HG03135 (cell line): ENCODE measurements around the gene NEURL1B.
"Not testable (repeated sequence)": the region's sequence is repeated elsewhere in the genome, so short reads cannot be mapped to it uniquely, and the experiment has no call there.

ENCODE experiments used
- ATAC-seq: cut with Tn5 transposase; IDR thresholded peaks from one replicate; pipeline ENCODE4 v1.9.1; 2021; ENCODE audit warnings: mild to moderate bottlenecking, moderate library complexity; ENCODE audit not compliant: unreplicated experiment

The NEURL1B gene

DNA sequence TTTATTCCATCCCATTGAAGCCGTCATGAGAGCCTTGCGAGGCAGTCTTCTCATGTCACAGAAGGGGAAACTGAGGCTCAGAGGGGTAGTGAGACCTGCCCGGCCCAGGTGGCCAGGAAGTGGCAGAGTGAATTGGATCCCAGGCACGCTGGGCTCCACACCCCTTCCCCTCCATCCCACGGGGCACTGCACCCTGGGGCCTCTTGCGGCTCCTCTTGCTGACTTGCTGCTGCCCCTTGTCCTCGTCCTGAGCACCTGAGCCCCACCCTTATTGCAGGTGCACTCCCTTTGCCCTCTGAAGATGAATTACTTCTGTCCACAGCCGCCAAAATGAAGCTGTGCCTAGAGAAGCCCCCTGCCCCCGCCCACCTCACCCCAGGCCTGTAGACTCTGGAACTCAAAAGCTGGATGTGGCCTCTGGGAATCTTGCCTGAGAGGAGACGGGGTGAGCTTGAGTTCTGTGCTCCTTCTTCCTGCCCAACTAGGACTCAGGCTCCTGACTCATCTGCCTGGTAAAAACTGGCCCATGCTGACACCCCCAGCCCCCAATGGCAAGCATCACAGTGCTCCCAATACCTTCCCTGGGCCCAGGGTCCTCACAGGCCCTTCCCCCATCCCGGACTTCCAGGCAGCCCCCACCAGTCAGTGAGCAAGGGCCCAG, 6.4 kb downstream of the NEURL1B start:
- no peak for ATAC-seq

DNA sequence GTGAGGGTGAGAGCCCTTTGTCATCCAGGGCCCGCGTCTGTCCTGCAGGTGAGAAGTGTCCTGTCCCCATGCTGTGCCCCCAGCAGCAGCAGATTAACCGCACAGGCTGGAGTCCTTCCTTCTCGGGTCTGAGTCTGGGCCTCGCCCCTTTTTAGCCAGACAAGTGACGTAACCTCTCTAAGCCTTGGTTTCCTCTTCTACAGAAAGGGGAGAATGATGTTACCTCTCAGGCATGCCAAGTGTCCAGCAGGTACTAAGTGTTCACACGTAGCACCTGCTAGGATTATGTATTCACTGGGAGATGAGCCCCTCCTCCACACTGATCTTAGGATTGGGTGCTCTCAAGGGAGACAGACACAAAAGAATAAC, 6.9 kb downstream of the NEURL1B start:
- no peak for ATAC-seq

DNA sequence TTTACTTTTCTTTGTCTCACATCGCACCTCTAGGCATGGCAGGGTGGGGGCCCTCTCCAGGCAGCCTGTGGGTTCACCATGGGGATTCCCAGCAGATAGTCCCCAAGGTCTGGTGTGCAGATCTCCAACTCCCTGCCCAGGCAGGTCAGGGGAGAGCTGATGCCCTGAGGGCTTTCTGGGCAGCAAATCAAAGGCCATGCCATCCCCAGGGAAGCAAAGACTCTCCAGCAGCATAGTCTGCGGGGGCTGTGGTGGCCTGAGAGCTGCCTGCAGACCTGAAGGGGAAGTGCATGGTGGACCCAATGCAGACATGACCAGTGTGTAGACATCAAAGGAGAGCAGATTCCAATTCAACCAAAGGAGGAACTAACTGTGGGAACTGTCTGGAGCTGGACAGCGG, 7.7 kb downstream of the NEURL1B start:
- no peak for ATAC-seq

DNA sequence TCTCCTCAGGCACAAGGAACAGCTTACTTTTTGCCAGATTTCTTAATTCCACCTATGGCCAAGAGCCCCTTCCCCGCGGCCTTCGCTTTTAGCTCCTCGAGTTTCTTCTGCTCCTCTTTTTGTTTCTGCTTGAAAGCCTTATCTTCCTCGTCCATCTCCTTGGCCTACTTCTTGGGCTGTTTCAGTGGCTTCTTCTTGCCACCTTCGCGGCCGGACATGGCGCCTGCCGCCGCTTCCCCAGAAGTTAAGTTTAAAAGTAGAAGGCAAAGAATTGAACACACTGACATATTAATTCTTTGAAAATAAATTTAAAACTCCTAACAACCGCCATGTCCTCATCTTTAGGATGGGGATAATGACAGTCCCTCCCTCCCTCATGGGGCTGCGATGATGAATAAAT, 15.4 kb downstream of the NEURL1B start:
- not testable (repeated sequence) for ATAC-seq

DNA sequence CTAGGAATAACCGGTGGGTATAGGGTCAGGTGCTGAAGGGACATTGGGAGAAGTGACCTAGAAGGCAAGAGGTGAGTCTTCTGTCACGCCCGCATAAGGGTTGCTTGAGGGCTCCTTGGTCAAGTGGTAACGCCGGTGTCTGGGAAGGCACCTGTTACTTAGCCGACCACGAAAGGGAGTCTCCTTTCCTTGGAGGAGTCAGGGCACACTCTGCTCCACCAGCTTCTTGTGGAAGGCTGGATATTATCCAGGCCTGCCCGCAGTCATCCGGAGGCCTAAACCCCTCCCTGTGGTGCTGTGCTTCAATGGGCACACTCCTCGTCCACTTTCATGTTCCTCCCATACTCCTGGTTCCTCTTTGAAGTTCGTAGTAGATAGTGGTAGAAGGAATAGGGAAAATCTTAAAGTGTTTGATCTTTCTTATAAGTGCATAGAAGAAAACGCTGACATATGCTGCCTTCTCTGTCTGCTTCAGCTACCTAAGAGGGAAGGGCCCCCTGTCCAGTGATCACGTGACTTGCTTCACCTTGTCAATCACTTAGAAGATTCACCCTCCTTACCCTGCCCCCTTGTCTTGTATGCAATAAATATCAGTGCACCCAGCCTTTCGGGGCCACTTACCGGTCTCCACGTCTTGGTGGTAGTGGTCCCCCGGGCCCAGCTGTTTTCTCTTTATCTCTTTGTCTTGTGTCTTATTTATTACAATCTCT, 16.6 kb downstream of the NEURL1B start:
- ATAC-seq = not testable (repeated sequence)

DNA sequence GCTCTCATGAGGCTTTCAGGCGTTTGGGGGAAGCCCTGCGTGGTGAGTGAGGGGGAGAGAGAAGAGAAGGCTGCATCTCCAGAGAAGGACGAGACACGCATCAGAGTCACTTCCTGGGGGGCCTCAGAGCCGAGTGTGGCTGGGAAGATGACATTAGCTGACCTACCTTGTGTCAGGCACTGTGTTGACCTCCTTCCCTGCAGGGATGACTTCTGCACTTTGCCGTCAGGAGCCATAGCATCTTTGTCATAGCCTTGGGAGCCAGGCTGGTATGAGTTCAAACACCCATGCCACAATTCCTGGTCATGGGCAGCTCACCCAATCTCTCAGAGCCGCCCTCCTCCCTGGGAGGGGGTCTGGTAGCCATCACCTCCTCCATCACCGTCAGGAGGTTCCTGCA, 17.3 kb downstream of the NEURL1B start:
- ATAC-seq = no peak

DNA sequence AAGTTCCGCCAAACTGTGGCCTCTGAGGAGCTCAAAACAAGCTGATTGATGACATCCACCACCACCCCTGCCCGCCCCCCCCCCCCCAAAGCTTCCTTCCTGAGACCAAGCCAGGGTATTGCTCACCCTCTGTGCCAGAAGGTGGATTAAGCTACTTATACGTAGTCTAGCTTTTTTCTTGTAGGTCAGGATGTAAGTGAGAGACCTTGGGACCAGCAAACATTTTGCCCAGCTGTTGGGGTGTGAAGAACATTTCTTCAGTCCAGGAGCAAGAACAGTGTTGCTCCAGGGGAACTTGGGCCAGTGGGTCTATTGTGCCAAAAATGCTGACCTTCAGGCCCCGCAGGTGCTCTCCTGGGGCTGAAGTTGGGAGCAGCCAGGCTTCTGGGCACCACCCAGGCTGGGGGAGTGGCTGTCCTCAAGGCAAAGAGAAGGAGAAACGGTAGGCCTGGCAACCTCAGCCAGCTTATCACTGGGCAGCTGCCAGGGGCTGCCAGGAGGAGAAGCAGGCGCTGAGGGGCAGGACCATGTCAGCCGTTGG, 18.0 kb downstream of the NEURL1B start:
- ATAC-seq = no peak

DNA sequence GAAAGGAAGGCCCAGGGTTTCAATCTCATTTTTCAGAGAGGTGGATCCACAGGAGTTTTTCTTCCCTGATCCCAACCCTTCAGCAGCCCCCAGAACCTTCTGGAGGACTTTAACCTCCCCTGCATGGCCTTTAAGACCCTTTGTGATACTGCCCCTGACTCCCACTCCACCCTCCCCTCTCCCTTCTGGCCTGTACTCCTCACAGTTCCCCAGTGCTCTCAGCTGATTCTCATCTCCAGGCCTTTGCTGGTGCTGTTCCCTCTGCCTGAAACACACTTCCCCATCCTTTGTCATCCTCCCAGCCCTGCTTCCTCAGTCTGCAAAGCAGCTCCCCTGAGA, 18.5 kb downstream of the NEURL1B start:
- no peak for ATAC-seq

DNA sequence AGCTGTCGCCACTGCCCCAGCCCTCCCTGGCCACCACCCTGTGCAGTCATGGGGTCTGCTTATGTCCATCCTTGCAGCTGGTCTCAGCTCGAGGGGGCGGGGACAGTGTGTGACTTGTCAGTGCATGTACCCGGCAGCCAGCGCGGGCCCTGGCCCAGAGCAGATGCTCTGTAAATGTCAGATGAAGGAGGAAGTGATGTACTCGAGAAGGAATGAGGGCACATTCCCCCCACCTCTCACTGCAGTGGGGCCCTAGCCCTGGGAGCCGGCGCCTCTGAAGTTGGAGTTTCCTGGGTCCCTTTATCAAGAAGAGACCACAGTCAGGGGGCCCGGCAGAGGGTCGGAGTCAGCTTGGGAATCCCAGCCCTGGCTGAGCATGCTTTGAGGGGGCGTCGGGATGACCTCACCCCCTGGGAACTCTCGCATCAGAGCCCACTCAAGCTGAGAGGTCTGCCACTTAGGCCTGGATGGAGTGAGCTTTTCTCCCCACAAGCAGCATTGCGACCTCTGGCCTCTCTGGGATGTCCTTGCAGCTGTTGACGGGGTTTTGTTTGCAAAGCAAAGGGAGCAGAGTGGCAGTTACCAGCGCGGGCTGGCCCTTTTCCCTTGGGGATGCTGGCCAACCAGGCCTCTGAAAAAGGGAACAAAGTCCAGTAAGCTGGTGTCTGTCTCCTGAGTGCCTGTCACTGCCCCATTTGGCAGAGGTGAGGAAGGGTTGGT, 19.0 kb downstream of the NEURL1B start:
- ATAC-seq = no peak

DNA sequence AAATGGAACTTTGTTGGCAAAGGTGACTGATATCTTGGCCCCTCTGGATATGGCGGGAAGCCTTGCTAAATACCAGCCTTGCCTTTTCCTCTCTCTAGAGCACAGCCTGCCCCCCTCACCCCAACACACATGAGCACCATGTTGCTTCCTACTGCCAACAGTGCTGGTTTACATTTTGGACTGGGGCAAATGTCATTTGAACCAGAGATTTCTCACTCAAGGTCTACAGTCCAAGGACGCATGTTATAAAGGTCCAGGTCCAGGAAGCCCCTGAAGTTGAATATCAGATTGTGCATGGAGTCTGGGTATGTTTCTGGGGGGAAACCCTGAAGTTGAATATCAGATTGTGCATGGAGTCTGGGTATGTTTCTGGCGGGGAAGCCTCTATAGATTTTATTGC, 19.9 kb downstream of the NEURL1B start:
- ATAC-seq = no peak

DNA sequence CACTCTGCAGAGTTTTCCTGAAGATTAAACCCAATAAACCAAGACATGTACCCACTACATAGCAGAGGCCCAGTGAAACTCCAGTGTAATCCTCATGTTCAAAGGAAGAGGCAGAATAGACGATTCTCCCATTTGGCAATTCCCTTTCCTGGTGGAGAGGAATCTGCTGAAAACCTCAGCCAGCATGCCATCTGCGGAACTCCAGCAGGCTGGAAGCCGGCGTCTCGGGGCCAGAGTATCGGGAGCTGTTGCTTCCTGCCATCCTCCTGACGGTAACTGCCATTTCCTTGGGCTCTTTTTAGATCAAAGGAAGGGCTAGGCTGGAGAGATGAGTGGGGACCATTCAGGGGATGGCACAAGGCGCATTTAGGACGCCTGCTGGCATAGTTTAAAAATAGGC, 20.5 kb downstream of the NEURL1B start:
- ATAC-seq = no peak

DNA sequence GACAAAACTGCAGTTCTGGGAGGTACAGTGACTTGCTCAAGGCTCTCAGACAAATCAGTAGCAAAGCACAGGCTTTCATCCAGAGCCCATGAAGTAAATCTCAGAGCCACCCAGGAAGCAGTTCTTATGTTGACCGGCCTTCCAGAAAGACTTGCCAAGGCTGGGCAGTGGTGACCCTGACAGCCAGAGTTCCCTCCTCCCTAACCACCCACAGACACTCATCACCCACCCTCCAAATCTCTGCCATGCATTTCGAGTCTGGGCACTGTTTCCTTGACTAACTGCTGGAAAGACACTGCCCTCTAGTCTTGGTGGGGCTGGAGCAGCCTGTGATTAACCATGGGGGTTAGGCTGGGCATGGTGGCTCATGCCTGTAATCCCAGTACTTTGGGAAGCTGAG, 21.5 kb downstream of the NEURL1B start:
- no peak for ATAC-seq

DNA sequence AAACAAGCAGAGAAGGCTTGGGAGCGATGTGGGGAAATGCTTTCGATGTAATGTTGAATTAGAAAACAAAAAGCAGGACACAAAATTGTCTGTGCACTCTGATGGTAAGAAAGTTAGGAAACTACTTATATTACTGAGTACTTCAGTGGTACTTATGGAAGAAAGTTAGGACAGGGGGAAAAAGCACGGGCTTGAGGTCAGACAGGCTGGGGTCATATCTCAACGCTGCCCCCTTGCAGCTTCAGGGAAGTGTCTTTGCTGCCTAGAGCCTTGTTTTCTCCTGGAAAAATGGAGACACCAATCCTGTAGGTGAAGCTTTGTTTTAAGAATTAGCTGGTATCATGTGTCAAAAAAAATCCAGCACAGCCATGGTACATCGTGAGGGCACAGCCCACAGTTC, 23.0 kb downstream of the NEURL1B start:
- no peak for ATAC-seq

DNA sequence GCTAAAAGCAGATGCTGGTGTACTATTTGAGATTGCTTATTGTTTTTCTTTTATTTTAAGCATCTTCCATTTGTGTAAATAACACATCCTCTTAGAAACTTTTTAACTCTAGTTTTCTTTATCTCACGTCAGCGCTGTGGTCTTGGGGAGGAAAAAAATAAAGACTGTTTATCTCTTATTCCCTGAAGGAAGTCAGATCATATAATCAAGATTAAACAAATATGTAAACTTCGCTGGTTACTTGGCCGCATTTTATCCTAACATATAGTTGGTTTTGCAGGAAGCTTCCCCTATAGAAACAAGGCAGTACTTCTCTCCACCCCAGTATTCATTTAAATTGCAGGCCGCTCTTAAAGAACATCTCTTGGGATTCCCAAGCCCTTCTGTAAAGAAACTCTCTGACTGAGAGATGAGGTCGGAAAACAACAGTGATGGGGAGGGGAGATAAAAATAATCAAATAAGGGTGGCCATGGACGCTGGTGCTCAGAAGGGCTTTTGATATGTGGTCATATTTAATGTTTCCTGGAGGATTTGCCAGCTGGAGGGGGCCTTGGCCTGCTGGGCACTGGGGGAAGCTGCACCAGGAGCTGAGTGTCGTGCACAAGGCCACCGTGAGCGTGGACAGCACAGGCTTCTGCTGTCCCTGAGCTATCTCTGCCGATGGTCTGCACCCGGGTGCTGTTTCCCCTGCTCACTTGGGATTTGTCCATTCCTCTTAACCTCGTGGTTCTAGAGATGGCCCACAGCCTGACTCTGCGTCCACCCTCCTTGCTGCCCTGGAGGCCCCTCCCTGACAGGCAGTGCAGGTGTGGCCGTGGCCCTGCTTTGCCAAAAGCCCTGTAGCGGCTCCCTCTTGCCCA, 23.8 kb downstream of the NEURL1B start:
- ATAC-seq = no peak

DNA sequence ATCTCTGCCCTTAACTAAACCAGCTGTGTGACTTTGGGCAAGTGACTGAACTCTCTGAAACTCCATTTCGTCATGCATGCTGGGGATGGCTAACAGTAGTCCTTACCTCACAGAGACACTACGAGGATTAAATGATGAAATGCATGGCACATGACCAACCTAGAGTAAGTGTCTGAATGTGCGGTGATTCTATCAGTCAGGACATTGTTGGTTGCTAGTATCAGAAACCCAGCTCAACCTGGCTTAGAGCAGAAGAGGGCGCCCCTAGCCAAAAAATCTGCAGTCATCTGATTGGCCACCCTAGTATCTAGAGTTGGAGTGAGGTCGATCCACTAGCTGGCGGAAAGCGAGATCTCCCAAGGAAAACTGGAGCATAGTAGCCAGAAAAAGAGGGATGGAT, 25.2 kb downstream of the NEURL1B start:
- no peak for ATAC-seq

DNA sequence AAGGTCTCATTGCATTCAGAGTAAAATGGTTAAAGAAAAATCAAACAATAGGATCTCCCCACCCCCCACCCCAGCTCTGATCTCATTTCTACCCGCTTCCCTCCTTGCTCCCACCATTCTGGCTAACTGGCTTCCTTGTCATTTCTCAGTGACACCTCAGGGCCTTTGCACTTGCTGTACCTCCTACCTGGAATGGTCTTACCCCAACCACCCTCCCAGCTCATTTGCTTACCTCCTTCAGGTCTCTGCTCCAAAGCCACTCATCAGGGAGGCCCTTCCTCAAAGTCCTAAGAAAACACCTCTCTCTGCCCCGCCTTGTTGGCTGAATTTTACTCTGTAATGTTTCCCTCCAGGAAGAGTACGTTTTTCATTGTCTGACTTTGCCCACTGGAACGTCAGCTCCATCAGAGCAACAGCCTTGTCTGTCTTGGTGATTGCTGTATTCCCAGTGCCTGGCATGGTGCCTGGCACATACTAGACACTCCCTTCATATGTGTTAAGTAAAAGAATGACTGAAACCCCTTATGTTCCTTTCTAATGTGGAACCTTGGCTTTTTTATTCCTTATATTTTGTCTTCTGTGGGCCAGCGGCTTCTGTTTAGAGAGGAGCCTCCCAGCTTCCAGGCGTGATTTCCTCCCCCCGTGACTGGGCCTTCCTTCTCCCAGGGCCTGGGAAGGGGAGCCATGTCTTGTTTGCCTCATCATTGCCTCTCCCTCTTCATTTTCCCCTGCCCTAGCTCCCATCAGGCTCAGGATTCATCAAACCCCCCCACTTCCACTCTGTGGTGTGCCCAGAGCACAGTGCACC, 26.9 kb downstream of the NEURL1B start:
- no peak for ATAC-seq

DNA sequence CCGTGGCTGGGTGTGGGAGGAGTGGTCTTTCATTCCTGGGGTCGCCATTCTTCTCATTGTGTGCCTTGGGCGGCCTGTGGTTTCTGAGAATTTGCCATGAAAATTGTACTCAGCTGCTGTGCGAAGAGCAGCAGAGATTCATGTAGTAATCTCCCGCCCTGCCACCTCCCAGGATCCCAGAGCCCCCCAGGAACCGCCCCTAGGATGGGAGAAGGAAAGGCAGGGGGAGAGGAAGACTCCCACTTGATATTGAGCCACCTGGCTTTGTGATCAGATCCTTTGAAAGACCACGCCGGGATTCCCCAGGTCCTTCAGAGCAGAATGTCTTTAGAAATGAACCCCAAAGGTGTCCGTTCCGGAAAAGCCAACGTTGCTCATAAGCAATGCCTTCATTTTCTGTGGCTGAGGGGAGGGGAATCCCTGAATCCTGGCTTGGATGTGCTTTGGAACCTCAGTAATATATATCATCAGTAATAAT, 27.6 kb downstream of the NEURL1B start:
- no peak for ATAC-seq

DNA sequence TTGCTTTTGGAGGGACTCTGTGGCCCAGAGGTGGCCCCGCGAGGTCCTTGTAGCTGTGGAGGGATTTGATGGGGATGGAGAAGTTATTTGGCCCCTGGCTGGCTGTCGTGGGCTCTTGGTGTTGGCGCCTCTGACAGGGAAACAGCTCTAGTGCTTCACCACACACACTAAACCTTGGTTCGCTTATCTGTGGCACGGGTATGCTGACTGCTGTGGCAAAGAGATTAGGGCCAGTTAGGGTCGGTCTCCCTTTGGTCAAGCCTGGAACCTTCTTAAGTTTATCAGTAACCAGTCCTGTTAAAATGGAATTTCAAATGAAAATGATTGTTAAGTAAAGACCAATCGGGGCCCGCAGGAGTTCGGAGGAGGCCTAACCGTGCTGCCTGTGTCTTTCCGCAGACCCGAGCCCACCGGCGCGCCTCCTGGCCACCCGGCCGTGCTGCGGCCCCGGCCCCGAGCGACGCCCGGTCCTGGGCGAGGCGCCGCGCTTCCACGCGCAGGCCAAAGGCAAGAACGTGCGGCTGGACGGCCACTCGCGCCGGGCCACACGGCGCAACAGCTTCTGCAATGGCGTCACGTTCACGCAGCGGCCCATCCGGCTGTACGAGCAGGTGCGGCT, 28.4 kb downstream of the NEURL1B start:
- ATAC-seq = no peak

DNA sequence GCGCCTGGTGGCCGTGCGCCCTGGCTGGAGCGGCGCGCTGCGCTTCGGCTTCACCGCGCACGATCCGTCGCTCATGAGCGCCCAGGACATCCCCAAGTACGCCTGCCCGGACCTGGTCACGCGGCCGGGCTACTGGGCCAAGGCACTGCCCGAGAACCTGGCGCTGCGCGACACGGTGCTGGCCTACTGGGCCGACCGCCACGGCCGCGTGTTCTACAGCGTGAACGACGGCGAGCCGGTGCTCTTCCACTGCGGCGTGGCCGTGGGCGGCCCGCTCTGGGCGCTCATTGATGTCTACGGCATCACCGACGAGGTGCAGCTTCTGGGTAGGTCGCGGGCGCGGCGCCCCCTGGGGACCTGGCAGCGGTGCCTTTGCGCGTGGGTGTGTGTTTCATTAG, 28.9 kb downstream of the NEURL1B start:
- ATAC-seq = no peak

DNA sequence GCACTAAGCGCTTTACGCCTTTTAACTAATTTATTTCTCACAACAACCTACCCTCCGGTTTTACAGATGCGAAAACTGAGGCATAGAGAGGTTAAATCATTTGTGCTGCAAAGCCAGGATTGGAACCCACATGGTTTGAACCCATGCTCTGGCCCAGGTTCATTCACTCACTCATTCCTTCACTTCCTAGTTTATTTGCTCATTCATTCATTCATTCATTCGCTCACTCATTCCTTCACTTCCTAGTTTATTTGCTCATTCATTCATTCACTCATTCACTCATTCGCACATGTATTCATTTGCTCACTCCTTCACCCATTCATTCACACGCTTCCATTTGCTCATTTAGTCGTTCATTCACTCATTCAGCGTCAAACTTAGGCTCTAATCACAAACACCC, 29.4 kb downstream of the NEURL1B start:
- ATAC-seq = no peak
